Measurements from ENCODE around the gene GPR135. TPM values are rescaled to one million over a fixed set of nuclear protein-coding genes. Genes with fewer than 3 reads are reported as not detected.

GPR135 gene
- total and polyA plus RNA-seq, 2 donors (not counting 1 experiment from before 2014, with no cell fraction given): 2.1 to 3.0 TPM

DNA sequence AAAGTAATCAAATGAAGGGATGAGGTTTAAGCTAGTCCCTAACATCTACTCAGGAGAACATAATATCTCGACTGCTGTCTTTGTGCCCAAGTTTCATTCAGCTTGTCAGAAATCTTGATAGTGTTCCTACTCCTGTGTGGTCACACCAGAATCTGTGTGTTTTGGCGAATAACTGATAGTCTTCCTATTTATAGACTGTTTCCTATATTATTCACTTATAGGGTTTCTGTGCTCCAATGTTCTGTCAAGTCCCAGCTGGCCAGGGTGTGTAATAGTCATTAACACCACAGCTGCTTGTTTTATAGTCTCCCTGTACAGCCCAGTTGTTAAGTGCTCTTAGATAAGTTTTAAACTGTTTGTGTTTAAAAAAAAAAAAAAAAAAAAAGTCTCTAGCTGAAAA, 45.9 kb downstream of the GPR135 start:
- Histone ChIP-seq H2AFZ (ENCODE audit: low read length) (no peak overlapping the region), H3K27ac (ENCODE audit: insufficient read depth, low read length) (no peak overlapping the region), H3K27me3 (ENCODE audit: control insufficient read depth, insufficient read depth, low read length) (no peaks in the 10 kb centered on the region), H3K9ac (ENCODE audit: insufficient read depth, low read length) (no peak overlapping the region), H3K4me3 (replicated peaks in 1 of 4; ENCODE audit: control extremely low read depth in 1 of 4, insufficient read depth in 1 of 4, low read depth in 3 of 4, low read length in 4 of 4) (no peak overlapping the region), H3K4me2 (ENCODE audit: extremely low read depth, insufficient read depth, low read length) (no peak overlapping the region), H3K4me1 (ENCODE audit: control insufficient read depth, extremely low read depth, insufficient read depth, low read length) (no peaks in the 10 kb centered on the region), H3K9me3 (ENCODE audit: control insufficient read depth, insufficient read depth, low read depth, low read length) (no peaks in the 10 kb centered on the region), H3K36me3 (ENCODE audit: control insufficient read depth, insufficient read depth, low read length) (no peaks in the 10 kb centered on the region), H3K79me2 (ENCODE audit: control insufficient read depth, insufficient read depth, low read length) (no peaks in the 10 kb centered on the region), H4K20me1 (ENCODE audit: control insufficient read depth, extremely low read depth, insufficient read depth, low read length) (no peaks in the 10 kb centered on the region)
- TF ChIP-seq, protein P1, sequence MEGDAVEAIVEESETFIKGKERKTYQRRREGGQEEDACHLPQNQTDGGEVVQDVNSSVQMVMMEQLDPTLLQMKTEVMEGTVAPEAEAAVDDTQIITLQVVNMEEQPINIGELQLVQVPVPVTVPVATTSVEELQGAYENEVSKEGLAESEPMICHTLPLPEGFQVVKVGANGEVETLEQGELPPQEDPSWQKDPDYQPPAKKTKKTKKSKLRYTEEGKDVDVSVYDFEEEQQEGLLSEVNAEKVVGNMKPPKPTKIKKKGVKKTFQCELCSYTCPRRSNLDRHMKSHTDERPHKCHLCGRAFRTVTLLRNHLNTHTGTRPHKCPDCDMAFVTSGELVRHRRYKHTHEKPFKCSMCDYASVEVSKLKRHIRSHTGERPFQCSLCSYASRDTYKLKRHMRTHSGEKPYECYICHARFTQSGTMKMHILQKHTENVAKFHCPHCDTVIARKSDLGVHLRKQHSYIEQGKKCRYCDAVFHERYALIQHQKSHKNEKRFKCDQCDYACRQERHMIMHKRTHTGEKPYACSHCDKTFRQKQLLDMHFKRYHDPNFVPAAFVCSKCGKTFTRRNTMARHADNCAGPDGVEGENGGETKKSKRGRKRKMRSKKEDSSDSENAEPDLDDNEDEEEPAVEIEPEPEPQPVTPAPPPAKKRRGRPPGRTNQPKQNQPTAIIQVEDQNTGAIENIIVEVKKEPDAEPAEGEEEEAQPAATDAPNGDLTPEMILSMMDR (conservative IDR thresholded peaks at IDR 0.05 in 1 of 2, IDR thresholded peaks at IDR 0.05 in 1 of 2; ENCODE audit: low read depth in 1 of 2, low read length in 2 of 2): no peak
- no peak for TF ChIP-seq EZH2 (IDR thresholded peaks at IDR 0.05; ENCODE audit: low read length, missing control alignments)
- no peak for DNase-seq (ENCODE audit: low read depth in 2 of 2)

DNA sequence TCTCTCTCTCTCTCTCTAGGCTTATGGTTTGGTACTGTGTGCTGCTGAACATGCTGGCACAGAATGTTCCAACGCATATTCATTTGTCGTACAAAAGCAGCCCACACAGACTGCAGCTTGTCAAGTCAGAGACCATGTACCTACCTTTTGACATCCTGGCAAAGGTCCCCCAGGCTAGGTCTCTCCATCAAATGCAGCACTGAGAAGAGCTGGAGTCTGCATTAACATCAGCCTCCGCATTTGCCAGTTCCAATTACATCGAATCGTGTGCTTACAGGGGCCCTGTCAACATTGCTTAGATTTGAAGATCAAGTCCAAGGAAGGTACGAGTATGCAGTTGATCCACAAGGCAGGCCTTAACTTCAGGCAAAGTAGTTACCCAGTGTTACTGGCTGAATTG, 47.9 kb downstream of the GPR135 start:
- Histone ChIP-seq H2AFZ (ENCODE audit: low read length) (no peak overlapping the region), H3K9me3 (ENCODE audit: control insufficient read depth, insufficient read depth, low read depth, low read length) (no peaks in the 10 kb centered on the region), H3K27me3 (ENCODE audit: control insufficient read depth, insufficient read depth, low read length) (no peaks in the 10 kb centered on the region), H3K36me3 (ENCODE audit: control insufficient read depth, insufficient read depth, low read length) (no peaks in the 10 kb centered on the region), H3K4me2 (ENCODE audit: extremely low read depth, insufficient read depth, low read length) (no peak overlapping the region), H3K4me1 (ENCODE audit: control insufficient read depth, extremely low read depth, insufficient read depth, low read length) (no peaks in the 10 kb centered on the region), H3K9ac (ENCODE audit: insufficient read depth, low read length) (no peak overlapping the region), H3K79me2 (ENCODE audit: control insufficient read depth, insufficient read depth, low read length) (no peaks in the 10 kb centered on the region), H3K4me3 (replicated peaks in 1 of 4; ENCODE audit: control extremely low read depth in 1 of 4, insufficient read depth in 1 of 4, low read depth in 3 of 4, low read length in 4 of 4) (no peak overlapping the region), H3K27ac (ENCODE audit: insufficient read depth, low read length) (no peak overlapping the region), H4K20me1 (ENCODE audit: control insufficient read depth, extremely low read depth, insufficient read depth, low read length) (no peaks in the 10 kb centered on the region)
- no peak for TF ChIP-seq EZH2 (IDR thresholded peaks at IDR 0.05; ENCODE audit: low read length, missing control alignments)
- TF ChIP-seq, protein P1 (conservative IDR thresholded peaks at IDR 0.05 in 1 of 2, IDR thresholded peaks at IDR 0.05 in 1 of 2; ENCODE audit: low read depth in 1 of 2, low read length in 2 of 2): no peak
- no peak for DNase-seq (ENCODE audit: low read depth in 2 of 2)

DNA sequence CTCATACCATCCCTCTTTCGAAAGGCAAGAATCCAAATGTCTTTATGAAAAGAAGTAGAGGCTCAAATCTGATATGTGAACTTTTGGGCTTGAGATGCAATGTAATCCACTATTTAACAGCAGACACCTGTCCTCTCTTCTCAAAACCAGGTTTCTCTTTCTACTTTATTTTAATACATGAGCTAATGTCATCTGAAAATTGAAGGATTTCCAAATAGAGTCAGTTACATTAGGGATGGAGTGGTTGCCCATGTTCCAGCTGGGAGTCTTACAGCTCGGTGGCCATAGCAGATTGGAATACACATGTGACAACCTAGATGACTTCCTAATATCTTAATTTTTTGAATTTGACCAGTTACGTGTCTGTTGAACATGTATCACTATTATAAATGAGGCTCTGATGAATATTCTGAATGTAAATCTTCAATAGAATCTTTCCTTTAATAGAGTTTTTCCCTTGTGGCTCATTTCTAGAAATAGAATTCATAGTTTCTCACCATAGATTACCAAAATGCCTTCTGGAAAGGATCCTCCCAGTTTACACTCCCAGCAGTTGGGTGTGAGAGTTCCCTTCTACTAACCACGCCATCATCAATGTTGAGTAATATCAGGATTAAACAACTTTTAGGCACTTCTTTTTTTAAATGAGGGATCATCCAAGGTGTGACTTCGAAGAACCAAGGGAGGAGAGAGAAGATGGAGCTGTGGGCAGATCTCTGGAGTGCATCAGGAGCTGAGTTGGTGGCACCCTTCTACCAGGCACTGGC, 49.2 kb downstream of the GPR135 start:
- Histone ChIP-seq H3K4me3 (replicated peaks in 1 of 4; ENCODE audit: control extremely low read depth in 1 of 4, insufficient read depth in 1 of 4, low read depth in 3 of 4, low read length in 4 of 4) (no peak overlapping the region), H4K20me1 (ENCODE audit: control insufficient read depth, extremely low read depth, insufficient read depth, low read length) (no peaks in the 10 kb centered on the region), H3K4me2 (ENCODE audit: extremely low read depth, insufficient read depth, low read length) (no peak overlapping the region), H3K36me3 (ENCODE audit: control insufficient read depth, insufficient read depth, low read length) (no peaks in the 10 kb centered on the region), H3K27me3 (ENCODE audit: control insufficient read depth, insufficient read depth, low read length) (no peaks in the 10 kb centered on the region), H3K9me3 (ENCODE audit: control insufficient read depth, insufficient read depth, low read depth, low read length) (no peaks in the 10 kb centered on the region), H3K9ac (ENCODE audit: insufficient read depth, low read length) (no peak overlapping the region), H3K79me2 (ENCODE audit: control insufficient read depth, insufficient read depth, low read length) (no peaks in the 10 kb centered on the region), H2AFZ (ENCODE audit: low read length) (no peak overlapping the region), H3K4me1 (ENCODE audit: control insufficient read depth, extremely low read depth, insufficient read depth, low read length) (no peaks in the 10 kb centered on the region), H3K27ac (ENCODE audit: insufficient read depth, low read length) (no peak overlapping the region)
- TF ChIP-seq EZH2 (IDR thresholded peaks at IDR 0.05; ENCODE audit: low read length, missing control alignments): no peak
- TF ChIP-seq, protein P1 (conservative IDR thresholded peaks at IDR 0.05 in 1 of 2, IDR thresholded peaks at IDR 0.05 in 1 of 2; ENCODE audit: low read depth in 1 of 2, low read length in 2 of 2): no peak
- DNase-seq (ENCODE audit: low read depth in 2 of 2): no peak

Other genes with a start within 250 kb of the GPR135 start
- gene L3HYPDH, start 19.0 kb upstream of the GPR135 start, total RNA-seq: 39.8 and 50.4 TPM in 2 replicates
- gene L3HYPDH, start 19.0 kb upstream of the GPR135 start, polyA plus RNA-seq: 28.7 and 31.7 TPM in 2 replicates
- gene JKAMP, start 19.1 kb upstream of the GPR135 start, total RNA-seq: 51.6 and 80.1 TPM in 2 replicates
- 175 and 207 TPM in 2 replicates for gene JKAMP, start 19.1 kb upstream of the GPR135 start, polyA plus RNA-seq
- not detected in 2 replicates for gene CCDC175, start 111.4 kb upstream of the GPR135 start, total RNA-seq
- not detected in 2 replicates for gene CCDC175, start 111.4 kb upstream of the GPR135 start, polyA plus RNA-seq